ENCODE data around the gene ATP5F1E. TPM values are rescaled to one million over a fixed set of nuclear protein-coding genes. Genes with fewer than 3 reads are reported as not detected.
A peak's percentile ranks its signal among the peaks of the same experiment; 100 is the strongest.

Gene ATP5F1E
- total RNA-seq, 2 donors from 2014 or later: 75.0 to 94.1 TPM

DNA sequence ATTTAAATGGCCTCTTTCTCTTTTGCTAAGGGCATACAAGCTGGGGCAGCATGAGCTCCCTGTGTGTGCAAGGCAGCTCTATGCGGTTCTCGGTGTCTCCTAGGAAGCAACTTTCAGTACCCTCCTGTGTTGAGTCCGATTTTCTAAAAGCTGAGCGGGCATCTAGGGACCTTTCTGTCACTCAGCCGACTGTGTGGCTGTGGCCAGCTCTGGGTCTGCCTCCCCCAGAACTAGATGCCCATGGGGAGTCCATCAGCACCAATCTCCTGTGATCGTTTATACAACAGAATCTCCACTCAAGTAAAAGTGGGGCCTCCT is 43.6 kb downstream of the ATP5F1E start:
- DNase-seq: no peak
- intact Hi-C loops (cut with DNase I): no loop called here

DNA sequence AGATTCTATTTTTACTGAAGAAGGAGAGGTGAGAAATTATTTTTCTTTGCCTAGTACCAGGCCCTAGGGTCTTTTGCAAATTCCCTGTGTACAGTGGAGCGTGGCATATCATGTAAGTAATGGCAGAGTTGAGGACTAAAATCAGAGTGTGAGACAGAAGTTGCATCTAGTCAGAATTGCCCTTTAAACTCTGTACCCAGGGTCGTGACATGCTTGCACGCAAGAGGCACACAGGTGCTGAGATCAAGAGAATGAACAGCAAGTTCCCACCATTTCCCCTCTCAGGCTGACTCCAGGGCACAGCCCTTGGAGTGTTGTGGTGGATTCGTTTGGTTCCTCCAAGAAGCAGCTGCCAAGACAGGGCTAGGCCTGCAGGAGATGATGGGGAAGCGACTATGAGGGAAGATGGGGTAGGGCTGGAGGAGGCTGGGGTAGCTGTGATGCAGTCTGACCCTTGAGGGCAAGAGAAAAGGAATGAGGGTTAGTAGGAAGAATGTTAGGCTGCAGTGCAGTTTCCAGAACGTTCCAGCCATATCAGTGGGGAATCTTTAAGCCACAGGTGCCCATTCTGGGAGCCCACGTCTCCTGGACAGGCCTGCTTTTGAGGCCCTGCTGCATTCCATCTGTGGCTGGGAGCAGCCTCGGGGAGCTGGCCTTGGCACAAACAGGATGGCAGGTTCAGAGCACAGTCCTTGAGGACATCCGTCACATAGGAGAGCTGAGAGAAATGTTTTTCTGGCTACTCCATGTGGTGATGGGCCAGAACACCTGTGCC is 44.2 kb downstream of the ATP5F1E start:
- Histone ChIP-seq H3K4me3 (no peak overlapping the region), H3K4me1 (no peaks in the 10 kb centered on the region), H3K36me3 (peaks cover 15% of the 10 kb centered on the region), H3K27ac (no peak overlapping the region), H3K9me3 (no peaks in the 10 kb centered on the region), H3K9ac (ENCODE audit: low read depth in 2 of 2, low read length in 2 of 2) (no peak overlapping the region), H3K27me3 (no peaks in the 10 kb centered on the region)
- intact Hi-C loops (cut with DNase I): no loop called here
- peak; percentile 10 for DNase-seq
- TF ChIP-seq, protein P1, sequence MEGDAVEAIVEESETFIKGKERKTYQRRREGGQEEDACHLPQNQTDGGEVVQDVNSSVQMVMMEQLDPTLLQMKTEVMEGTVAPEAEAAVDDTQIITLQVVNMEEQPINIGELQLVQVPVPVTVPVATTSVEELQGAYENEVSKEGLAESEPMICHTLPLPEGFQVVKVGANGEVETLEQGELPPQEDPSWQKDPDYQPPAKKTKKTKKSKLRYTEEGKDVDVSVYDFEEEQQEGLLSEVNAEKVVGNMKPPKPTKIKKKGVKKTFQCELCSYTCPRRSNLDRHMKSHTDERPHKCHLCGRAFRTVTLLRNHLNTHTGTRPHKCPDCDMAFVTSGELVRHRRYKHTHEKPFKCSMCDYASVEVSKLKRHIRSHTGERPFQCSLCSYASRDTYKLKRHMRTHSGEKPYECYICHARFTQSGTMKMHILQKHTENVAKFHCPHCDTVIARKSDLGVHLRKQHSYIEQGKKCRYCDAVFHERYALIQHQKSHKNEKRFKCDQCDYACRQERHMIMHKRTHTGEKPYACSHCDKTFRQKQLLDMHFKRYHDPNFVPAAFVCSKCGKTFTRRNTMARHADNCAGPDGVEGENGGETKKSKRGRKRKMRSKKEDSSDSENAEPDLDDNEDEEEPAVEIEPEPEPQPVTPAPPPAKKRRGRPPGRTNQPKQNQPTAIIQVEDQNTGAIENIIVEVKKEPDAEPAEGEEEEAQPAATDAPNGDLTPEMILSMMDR (IDR thresholded peaks at IDR 0.05): no peak

More for the DNA sequence above, 43.6 kb downstream of the ATP5F1E start:
- Histone ChIP-seq H3K36me3 (peaks cover 20% of the 10 kb centered on the region), H3K27ac (no peak overlapping the region), H3K4me1 (no peaks in the 10 kb centered on the region), H3K4me3 (no peak overlapping the region), H3K9me3 (no peaks in the 10 kb centered on the region), H3K27me3 (no peaks in the 10 kb centered on the region), H3K9ac (ENCODE audit: low read depth in 2 of 2, low read length in 2 of 2) (no peak overlapping the region)
- TF ChIP-seq, protein P1 (IDR thresholded peaks at IDR 0.05): no peak

DNA sequence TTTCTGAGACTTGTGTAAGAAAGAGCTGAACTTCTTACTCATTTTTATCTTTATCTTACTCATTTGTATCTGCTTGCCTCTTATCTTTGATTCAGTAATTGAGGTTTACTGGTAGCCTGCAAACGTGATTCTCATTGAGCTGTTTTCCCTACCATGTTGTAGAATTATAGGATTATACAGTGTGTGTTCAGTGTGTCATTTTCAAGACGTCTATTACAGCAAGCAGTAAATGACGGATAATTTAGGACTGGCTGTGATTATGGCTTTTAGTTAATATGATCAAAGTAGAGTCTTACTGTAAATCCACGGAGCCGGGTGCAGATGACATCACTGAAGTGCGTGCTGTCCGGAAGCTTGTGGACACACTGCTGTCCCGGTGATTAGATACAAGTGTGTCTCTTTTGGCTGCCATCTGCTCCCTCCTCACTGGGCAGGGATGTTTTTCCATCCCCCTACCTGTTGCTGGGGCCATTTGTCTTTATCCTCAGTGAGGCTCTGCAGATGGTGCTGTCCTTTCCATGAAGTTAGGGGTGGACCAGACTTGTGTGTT is 45.1 kb downstream of the ATP5F1E start:
- H3K36me3 ChIP-seq: peaks cover 7% of the 10 kb centered on the region
- no peak overlapping the region for H3K4me3 ChIP-seq
- H3K9me3 ChIP-seq: no peaks in the 10 kb centered on the region
- H3K4me1 ChIP-seq: no peaks in the 10 kb centered on the region
- intact Hi-C loops (cut with DNase I): no loop called here
- TF ChIP-seq, protein P1 (IDR thresholded peaks at IDR 0.05): no peak
- H3K9ac ChIP-seq (ENCODE audit: low read depth in 2 of 2, low read length in 2 of 2): no peak overlapping the region
- H3K27me3 ChIP-seq: no peaks in the 10 kb centered on the region
- DNase-seq: no peak
- H3K27ac ChIP-seq: no peak overlapping the region

DNA sequence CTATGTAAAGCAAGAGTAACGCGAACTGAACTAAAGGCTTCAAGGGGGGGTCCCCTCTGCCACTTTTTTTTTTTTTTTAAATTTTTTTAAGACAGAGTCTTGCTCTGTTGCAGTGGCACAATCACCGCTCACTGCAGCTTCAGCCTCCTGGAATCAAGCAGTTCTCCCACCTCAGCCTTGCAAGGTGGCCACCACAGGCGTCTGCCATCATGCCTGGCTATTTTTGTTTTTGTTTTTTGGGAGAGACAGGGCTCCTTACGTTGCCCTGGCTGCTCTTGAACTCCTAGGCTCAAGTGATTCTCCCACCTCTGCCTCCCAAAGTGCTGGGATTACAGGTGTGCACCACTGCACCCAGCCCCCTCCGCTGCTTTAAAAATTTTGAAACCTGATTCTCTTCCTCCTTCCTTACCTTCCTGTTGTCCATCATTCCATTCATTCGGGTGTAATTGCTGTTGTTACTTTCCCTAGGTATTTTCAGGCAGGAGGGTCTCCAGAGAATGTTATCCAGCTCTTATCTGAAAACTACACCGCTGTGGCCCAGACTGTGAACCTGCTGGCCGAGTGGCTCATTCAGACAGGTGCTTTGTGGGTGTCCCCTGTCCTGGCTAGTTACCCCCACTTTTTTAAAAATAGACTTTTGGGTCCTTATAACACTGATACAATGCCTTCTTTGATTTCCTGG is 45.7 kb downstream of the ATP5F1E start:
- H3K4me3 ChIP-seq: no peak overlapping the region
- H3K27ac ChIP-seq: no peak overlapping the region
- no peaks in the 10 kb centered on the region for H3K27me3 ChIP-seq
- peaks cover 7% of the 10 kb centered on the region for H3K36me3 ChIP-seq
- TF ChIP-seq, protein P1 (IDR thresholded peaks at IDR 0.05): no peak
- H3K9me3 ChIP-seq: no peaks in the 10 kb centered on the region
- no peaks in the 10 kb centered on the region for H3K4me1 ChIP-seq
- no peak for DNase-seq
- no peak overlapping the region for H3K9ac ChIP-seq (ENCODE audit: low read depth in 2 of 2, low read length in 2 of 2)
- intact Hi-C loops (cut with DNase I): no loop called here

DNA sequence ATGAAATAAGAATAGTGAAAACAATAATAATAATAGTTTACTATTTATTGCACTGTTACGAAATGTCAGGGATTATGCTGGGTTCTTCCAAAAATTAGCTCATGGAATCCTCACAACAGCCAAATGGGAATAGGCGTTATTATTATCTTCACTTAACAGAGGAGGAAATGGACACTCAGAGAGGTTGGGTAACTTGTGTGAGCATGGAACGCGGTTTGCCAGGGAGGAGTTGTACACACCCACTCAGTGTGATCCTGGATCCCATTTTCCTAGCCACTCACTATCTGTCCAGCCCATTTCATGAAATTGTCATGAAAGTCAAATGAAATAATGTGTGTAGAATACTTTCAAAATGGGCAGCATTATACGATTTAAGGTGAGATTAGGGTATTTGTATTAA is 46.5 kb downstream of the ATP5F1E start:
- H3K36me3 ChIP-seq: peaks cover 2% of the 10 kb centered on the region
- DNase-seq: no peak
- no peaks in the 10 kb centered on the region for H3K4me1 ChIP-seq

More for the DNA sequence above, 46.5 kb downstream of the ATP5F1E start:
- TF ChIP-seq, protein P1 (IDR thresholded peaks at IDR 0.05): no peak
- Histone ChIP-seq H3K27ac (no peak overlapping the region), H3K9me3 (no peaks in the 10 kb centered on the region), H3K27me3 (no peaks in the 10 kb centered on the region), H3K9ac (ENCODE audit: low read depth in 2 of 2, low read length in 2 of 2) (no peak overlapping the region), H3K4me3 (no peak overlapping the region)
- intact Hi-C loops (cut with DNase I): no loop called here

Measured in colonic mucosa (tissue), 4 donors.